ENCODE measurements around the gene KBTBD7. TPM values are rescaled to one million over a fixed set of nuclear protein-coding genes. Genes with fewer than 3 reads are reported as not detected.

The KBTBD7 gene
- total RNA-seq, 2 donors from 2014 or later, result 6.1 to 6.2 TPM

GRCh38 chr13:41152005-41152404 is 42.4 kb downstream of the KBTBD7 start:
- ATAC-seq (ENCODE audit: insufficient number of reproducible peaks, low FRiP score, low read depth), result no peak
- H3K4me3 ChIP-seq, result no peak overlapping the region
- no peaks in the 10 kb centered on the region for H3K4me1 ChIP-seq (ENCODE audit: control insufficient read depth in 1 of 2, low read depth in 2 of 2)
- TF ChIP-seq CTCF (IDR thresholded peaks at IDR 0.05), result no peak
- no peak overlapping the region for H3K27ac ChIP-seq
- peaks cover 22% of the 10 kb centered on the region for H3K9me3 ChIP-seq
- DNase-seq (ENCODE audit: low spot score), result no peak
- H3K36me3 ChIP-seq, result no peaks in the 10 kb centered on the region
- no peaks in the 10 kb centered on the region for H3K27me3 ChIP-seq (replicated peaks; ENCODE audit: insufficient read depth)

- no peak for DNase-seq (ENCODE audit: low spot score)
- ATAC-seq (ENCODE audit: insufficient number of reproducible peaks, low FRiP score, low read depth), result no peak
- Histone ChIP-seq H3K27me3 (replicated peaks; ENCODE audit: insufficient read depth) (no peaks in the 10 kb centered on the region), H3K4me1 (ENCODE audit: control insufficient read depth in 1 of 2, low read depth in 2 of 2) (no peaks in the 10 kb centered on the region), H3K9me3 (peaks cover 22% of the 10 kb centered on the region), H3K27ac (no peak overlapping the region), H3K4me3 (no peak overlapping the region), H3K36me3 (no peaks in the 10 kb centered on the region)
- TF ChIP-seq CTCF (IDR thresholded peaks at IDR 0.05), result no peak
Observed at GRCh38 chr13:41150058-41150457, 44.3 kb downstream of the KBTBD7 start.

- Histone ChIP-seq H3K9me3 (peaks cover 22% of the 10 kb centered on the region), H3K27me3 (replicated peaks; ENCODE audit: insufficient read depth) (no peaks in the 10 kb centered on the region), H3K36me3 (no peaks in the 10 kb centered on the region), H3K4me1 (ENCODE audit: control insufficient read depth in 1 of 2, low read depth in 2 of 2) (no peaks in the 10 kb centered on the region), H3K27ac (no peak overlapping the region), H3K4me3 (no peak overlapping the region)
- no peak for DNase-seq (ENCODE audit: low spot score)
- ATAC-seq (ENCODE audit: insufficient number of reproducible peaks, low FRiP score, low read depth), result no peak
- no peak for TF ChIP-seq CTCF (IDR thresholded peaks at IDR 0.05)
Observed at GRCh38 chr13:41148419-41149283, 45.7 kb downstream of the KBTBD7 start.

- no peaks in the 10 kb centered on the region for H3K27me3 ChIP-seq (replicated peaks; ENCODE audit: insufficient read depth)
- ATAC-seq (ENCODE audit: insufficient number of reproducible peaks, low FRiP score, low read depth), result no peak
- TF ChIP-seq CTCF (IDR thresholded peaks at IDR 0.05), result no peak
- no peak for DNase-seq (ENCODE audit: low spot score)
- no peaks in the 10 kb centered on the region for H3K36me3 ChIP-seq
- H3K4me3 ChIP-seq, result no peak overlapping the region
- H3K4me1 ChIP-seq (ENCODE audit: control insufficient read depth in 1 of 2, low read depth in 2 of 2), result no peaks in the 10 kb centered on the region
- H3K9me3 ChIP-seq, result peaks cover 13% of the 10 kb centered on the region
- no peak overlapping the region for H3K27ac ChIP-seq
Observed at GRCh38 chr13:41145136-41145908, 49.0 kb downstream of the KBTBD7 start.

- Histone ChIP-seq H3K27ac (no peak overlapping the region), H3K9me3 (peaks cover 13% of the 10 kb centered on the region), H3K36me3 (no peaks in the 10 kb centered on the region), H3K4me1 (ENCODE audit: control insufficient read depth in 1 of 2, low read depth in 2 of 2) (no peaks in the 10 kb centered on the region), H3K4me3 (no peak overlapping the region), H3K27me3 (replicated peaks; ENCODE audit: insufficient read depth) (no peaks in the 10 kb centered on the region)
- no peak for DNase-seq (ENCODE audit: low spot score)
- TF ChIP-seq CTCF (IDR thresholded peaks at IDR 0.05), result no peak
- ATAC-seq (ENCODE audit: insufficient number of reproducible peaks, low FRiP score, low read depth), result no peak
Observed at GRCh38 chr13:41144576-41144975, 49.8 kb downstream of the KBTBD7 start.
